Breast epithelium (tissue), 4 donors: ENCODE results near the gene MBD5. TPM values are rescaled to one million over a fixed set of nuclear protein-coding genes. Genes with fewer than 3 reads are reported as not detected.

Experiments used
- DNase-seq, 2 donors: peaks; one replicate each; pipeline ENCODE4 v3.0.0-alpha.2; 2019; ENCODE audit warnings: low spot score in 2 of 2
- H3K27ac ChIP-seq, 2 donors: fragments of 200-600 bp; sonication (generic) in 1 of 2; one replicate each; pipeline ENCODE4 v1.5.1; 2016 to 2019; ENCODE audit warnings: mild to moderate bottlenecking in 1 of 2
- H3K27me3 ChIP-seq, 2 donors: fragments of 200-600 bp; sonication (generic) in 1 of 2; one replicate each; pipeline versions ENCODE4 v1.5.1 to v1.6.0; 2017 to 2019; ENCODE audit warnings: control low read depth in 1 of 2, mild to moderate bottlenecking in 1 of 2
- H3K36me3 ChIP-seq: fragments of 200-600 bp; one replicate; pipeline ENCODE4 v1.5.1; 2019
- H3K4me1 ChIP-seq, 2 donors: fragments of 200-600 bp; sonication (generic); one replicate each; pipeline ENCODE4 v1.5.1; 2016 to 2019; ENCODE audit warnings: control low read depth in 1 of 2
- H3K4me3 ChIP-seq, 3 donors: fragments of 200-600 bp; sonication (generic); 1 replicate in 2 of 3; 2 replicates in 1 of 3; pipeline ENCODE4 v1.5.1; 2016 to 2019; ENCODE audit warnings: mild to moderate bottlenecking in 3 of 3, moderate library complexity in 2 of 3
- H3K9me3 ChIP-seq, 2 donors: fragments of 200-600 bp; sonication (generic) in 1 of 2; one replicate each; pipeline ENCODE4 v1.5.1; 2016 to 2019; ENCODE audit warnings: control low read depth in 1 of 2
- CTCF ChIP-seq, 3 donors: fragments of 450-650 bp; IDR thresholded peaks; one replicate each; pipeline ENCODE4 v1.5.1; 2016 to 2017; ENCODE audit warnings: antibody characterized with exemption in 3 of 3, mild to moderate bottlenecking in 3 of 3, moderate library complexity in 3 of 3
- POLR2A ChIP-seq: fragments of 450-650 bp; IDR thresholded peaks from one replicate; pipeline ENCODE4 v1.6.1; 2016; ENCODE audit warnings: antibody characterized with exemption, mild to moderate bottlenecking, moderate library complexity
- POLR2AphosphoS5 ChIP-seq, 3 donors: sonication (generic); formaldehyde crosslinking; IDR thresholded peaks; one replicate each; pipeline ENCODE4 v1.6.1; 2017; ENCODE audit warnings: antibody characterized with exemption in 3 of 3
- intact Hi-C: fragments of 100-400 bp; cut with DNase I; formaldehyde crosslinking; loops from one replicate; pipeline ENCODE4 v1.15.1; 2023; ENCODE audit warnings: low total_unique reads
- total RNA-seq, 3 donors: library from RNA; depleted of rRNA; stranded (reverse); fragments of >200 nt; gene quantifications; one replicate each; pipeline ENCODE4 v1.1.0, GENCODE V29; 2016

Gene MBD5
- total RNA-seq, 3 donors from 2014 or later: 24.0 to 63.8 (median 40.3) TPM

- no peak overlapping the region for H3K4me3 ChIP-seq
- no peak for DNase-seq
- TF ChIP-seq CTCF (IDR thresholded peaks at IDR 0.05) (no peak), POLR2A (no peak), POLR2AphosphoS5 (IDR thresholded peaks at IDR 0.05) (no peak)
- H3K9me3 ChIP-seq: no peaks in the 10 kb centered on the region
- peaks cover 0 to 8% of the 10 kb centered on the region in 2 donors for H3K4me1 ChIP-seq
- H3K36me3 ChIP-seq: no peaks in the 10 kb centered on the region
- intact Hi-C loops: no loop called here
- H3K27ac ChIP-seq: no peak overlapping the region
- H3K27me3 ChIP-seq: no peaks in the 10 kb centered on the region
Measured at GRCh38 chr2:148026573-148026972, 5.7 kb downstream of the MBD5 start.

DNA sequence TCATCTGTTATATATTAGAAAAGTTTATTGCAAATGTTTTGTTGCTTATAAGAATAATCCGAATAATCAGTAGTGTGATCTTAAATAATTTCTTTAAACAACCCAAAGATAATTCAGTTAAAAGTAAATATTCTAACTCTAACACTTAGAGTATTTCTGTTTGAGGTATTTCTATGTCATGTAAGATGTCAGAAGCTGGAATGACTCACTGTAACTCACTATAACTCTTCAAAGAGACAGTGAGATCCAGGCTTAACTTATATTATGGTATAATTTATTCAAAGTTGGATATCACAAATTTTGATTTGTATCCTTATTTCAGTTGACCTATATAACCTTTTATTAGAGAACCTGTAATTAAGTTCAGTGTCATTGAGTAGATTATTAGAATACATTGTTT is 6.9 kb downstream of the MBD5 start:
- TF ChIP-seq POLR2AphosphoS5 (IDR thresholded peaks at IDR 0.05) (no peak), CTCF (IDR thresholded peaks at IDR 0.05) (no peak), POLR2A (no peak)
- Histone ChIP-seq H3K4me1 (peaks cover 0 to 7% of the 10 kb centered on the region in 2 donors), H3K36me3 (no peaks in the 10 kb centered on the region), H3K4me3 (no peak overlapping the region), H3K27ac (no peak overlapping the region), H3K9me3 (no peaks in the 10 kb centered on the region), H3K27me3 (no peaks in the 10 kb centered on the region)
- intact Hi-C loops: no loop called here
- no peak for DNase-seq

DNA sequence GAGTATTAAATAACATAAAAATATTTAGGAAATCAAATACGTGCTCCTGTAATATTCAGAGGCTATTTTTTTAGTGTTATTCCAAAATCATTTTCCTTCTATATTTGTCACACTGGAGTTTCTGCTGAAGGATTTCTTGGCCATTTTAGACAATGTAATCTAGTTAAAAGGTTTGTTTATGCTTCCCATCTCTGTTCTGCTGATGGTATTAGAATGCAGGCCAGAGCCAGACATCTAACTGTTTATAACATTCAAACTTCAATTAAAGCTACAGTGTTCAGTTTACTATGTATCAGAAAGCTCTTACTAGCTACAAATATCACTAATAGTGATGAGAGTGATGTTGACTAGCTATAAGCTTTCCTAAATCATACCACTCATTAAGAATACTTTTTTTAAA is 7.9 kb downstream of the MBD5 start:
- H3K4me1 ChIP-seq: no peaks in the 10 kb centered on the region

DNA sequence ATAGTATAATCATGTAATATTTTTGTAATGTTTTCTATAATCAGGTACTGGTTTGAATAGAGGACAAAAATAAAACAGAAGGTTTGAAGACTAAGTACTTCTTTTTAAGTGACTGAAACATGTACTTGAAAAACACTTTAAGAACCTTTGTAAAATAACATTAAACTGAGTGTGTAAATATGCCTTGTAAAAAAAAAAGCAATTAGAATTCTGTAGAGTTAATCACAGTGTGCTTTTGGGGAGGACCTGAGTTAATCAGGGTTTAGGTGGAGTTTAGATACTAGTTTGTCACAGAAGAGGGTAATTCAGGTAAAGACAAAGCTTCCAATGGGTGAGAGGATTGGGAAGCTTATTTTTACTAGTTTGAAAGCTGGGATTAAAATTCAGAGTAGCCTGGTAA is 10.3 kb downstream of the MBD5 start:
- Histone ChIP-seq H3K27me3 (no peaks in the 10 kb centered on the region), H3K36me3 (no peaks in the 10 kb centered on the region), H3K4me1 (no peaks in the 10 kb centered on the region), H3K4me3 (no peak overlapping the region), H3K9me3 (no peaks in the 10 kb centered on the region), H3K27ac (no peak overlapping the region)
- intact Hi-C loops: no loop called here
- TF ChIP-seq POLR2A (no peak), POLR2AphosphoS5 (IDR thresholded peaks at IDR 0.05) (no peak), CTCF (IDR thresholded peaks at IDR 0.05) (no peak)
- DNase-seq: no peak

More for the DNA sequence above, 7.9 kb downstream of the MBD5 start:
- no peak for TF ChIP-seq POLR2AphosphoS5 (IDR thresholded peaks at IDR 0.05)
- no peak for TF ChIP-seq CTCF (IDR thresholded peaks at IDR 0.05)
- no peak for TF ChIP-seq POLR2A
- Histone ChIP-seq H3K9me3 (no peaks in the 10 kb centered on the region), H3K27me3 (no peaks in the 10 kb centered on the region), H3K27ac (no peak overlapping the region), H3K36me3 (no peaks in the 10 kb centered on the region), H3K4me3 (no peak overlapping the region)
- DNase-seq: no peak
- intact Hi-C loops: no loop called here

- Histone ChIP-seq H3K36me3 (no peaks in the 10 kb centered on the region), H3K4me3 (no peak overlapping the region), H3K4me1 (no peaks in the 10 kb centered on the region), H3K27ac (no peak overlapping the region), H3K27me3 (no peaks in the 10 kb centered on the region), H3K9me3 (no peaks in the 10 kb centered on the region)
- intact Hi-C loops: no loop called here
- no peak for TF ChIP-seq CTCF (IDR thresholded peaks at IDR 0.05)
- TF ChIP-seq POLR2A: no peak
- no peak for TF ChIP-seq POLR2AphosphoS5 (IDR thresholded peaks at IDR 0.05)
- no peak for DNase-seq
Measured at GRCh38 chr2:148032215-148032614, 11.3 kb downstream of the MBD5 start.
